Endothelial cell of umbilical vein (primary cell): Measurements from ENCODE around the gene NLRP4. TPM values are rescaled to one million over a fixed set of nuclear protein-coding genes. Genes with fewer than 3 reads are reported as not detected.

ENCODE experiments used
- BruUV-seq: library from RNA; stranded (reverse); fragments of 400-500 nt; replicated peaks from 2 replicates; lab custom pipeline; 2021; lab: Mats Ljungman, UMichigan
- CTCF ChIA-PET: fragments of 300-600, 350-600 bp; sonication (Branson Sonifier 250); formaldehyde crosslinking; loops from one replicate; lab custom pipeline; 2021; ENCODE audit warnings: antibody characterized with exemption, inconsistent platforms; lab: Charles Lee
- POLR2A ChIA-PET: fragments of 300-600, 350-600 bp; sonication (Branson Sonifier 250); formaldehyde crosslinking; loops from one replicate; lab custom pipeline; 2021; ENCODE audit warnings: antibody characterized with exemption, inconsistent platforms; lab: Charles Lee
- DNase-seq: peaks from one replicate; pipeline ENCODE4 v3.0.0-alpha.2; 2011; ENCODE audit warnings: low read depth, low spot score
- FAIRE-seq: peaks from 2 replicates; lab custom pipeline; 2011; peaks lifted over from hg19 to GRCh38; lab: Jason Lieb, UNC
- H2AFZ ChIP-seq: 2 replicates; pipeline ENCODE4 v1.6.0; 2012; ENCODE audit warnings: low read depth, low read length, control low read depth, inconsistent platforms
- H3K27ac ChIP-seq: 2 replicates; pipeline ENCODE4 v1.5.1; 2011; ENCODE audit warnings: low read depth, mild to moderate bottlenecking, control low read depth, low read length, moderate library complexity; ENCODE audit not compliant: insufficient read depth
- H3K27me3 ChIP-seq, 2 experiments: 2 replicates each; pipeline versions ENCODE4 v1.6.0 to v1.6.1; 2011; ENCODE audit warnings: low read length in 2 of 2, mixed read lengths in 1 of 2; ENCODE audit not compliant: control insufficient read depth in 2 of 2, insufficient read depth in 2 of 2
- H3K36me3 ChIP-seq, 2 experiments: 2 replicates in 1 of 2; 3 replicates in 1 of 2; pipeline ENCODE4 v1.5.1; 2011; ENCODE audit warnings: low read length in 2 of 2, mild to moderate bottlenecking in 1 of 2, moderate library complexity in 1 of 2; ENCODE audit not compliant: control insufficient read depth in 2 of 2, insufficient read depth in 2 of 2; ENCODE audit errors: extremely low read depth in 1 of 2
- H3K4me1 ChIP-seq: 3 replicates; pipeline ENCODE4 v1.5.1; 2011; ENCODE audit warnings: mild to moderate bottlenecking, low read length; ENCODE audit not compliant: control insufficient read depth, insufficient read depth; ENCODE audit errors: extremely low read depth
- H3K4me2 ChIP-seq: 2 replicates; pipeline ENCODE4 v1.6.1; 2011; ENCODE audit warnings: low read length, control low read depth, mixed read lengths; ENCODE audit not compliant: insufficient read depth
- H3K4me3 ChIP-seq, 3 experiments: fragments of 200-600 bp in 1 of 3; sonication (generic), shearing (Covaris generic) in 1 of 3; replicated peaks in 1 of 3; 2 replicates each; pipeline ENCODE4 v1.5.1; 2011 to 2016; ENCODE audit warnings: control low read depth in 3 of 3, low read length in 3 of 3, mild to moderate bottlenecking in 2 of 3, inconsistent platforms in 1 of 3, low read depth in 1 of 3, moderate library complexity in 1 of 3; ENCODE audit not compliant: insufficient read depth in 1 of 3
- H3K79me2 ChIP-seq: 2 replicates; pipeline ENCODE4 v1.6.0; 2012; ENCODE audit warnings: low read length, inconsistent platforms; ENCODE audit not compliant: control insufficient read depth, insufficient read depth
- H3K9ac ChIP-seq: replicated peaks from 2 replicates; pipeline ENCODE3; 2011; ENCODE audit warnings: low read length, control low read depth; ENCODE audit not compliant: insufficient read depth; ENCODE audit errors: extremely low read depth
- H3K9me1 ChIP-seq: replicated peaks from 3 replicates; pipeline ENCODE4 v1.6.0; 2011; ENCODE audit warnings: mild to moderate bottlenecking, low read length; ENCODE audit not compliant: control insufficient read depth, insufficient read depth; ENCODE audit errors: extremely low read depth
- H3K9me3 ChIP-seq: replicated peaks from 2 replicates; pipeline ENCODE4 v1.5.1; 2012; ENCODE audit warnings: low read length, inconsistent platforms; ENCODE audit not compliant: control insufficient read depth, insufficient read depth
- H4K20me1 ChIP-seq: replicated peaks from 2 replicates; pipeline ENCODE3; 2011; ENCODE audit warnings: mild to moderate bottlenecking, low read length; ENCODE audit not compliant: control insufficient read depth, insufficient read depth; ENCODE audit errors: extremely low read depth
- EZH2 ChIP-seq: IDR thresholded peaks from 2 replicates; pipeline ENCODE4 v1.6.1; 2012; ENCODE audit warnings: borderline replicate concordance, low read depth, mild to moderate bottlenecking, moderate library complexity, low read length, inconsistent platforms; ENCODE audit not compliant: severe bottlenecking
- FOS ChIP-seq: IDR thresholded peaks from 2 replicates; pipeline ENCODE4 v1.6.1; 2011; ENCODE audit warnings: mild to moderate bottlenecking, low read length, moderate library complexity, borderline replicate concordance; ENCODE audit not compliant: insufficient read depth
- GATA2 ChIP-seq: IDR thresholded peaks from 2 replicates; pipeline ENCODE4 v1.7.0; 2011; ENCODE audit warnings: low read depth, mild to moderate bottlenecking, moderate library complexity, mixed read lengths, low read length; ENCODE audit not compliant: insufficient read length, insufficient read depth
- JUN ChIP-seq: IDR thresholded peaks from 2 replicates; pipeline ENCODE4 v1.6.1; 2011; ENCODE audit warnings: borderline replicate concordance, low read depth; ENCODE audit not compliant: insufficient read length, insufficient read depth
- MYC ChIP-seq: IDR thresholded peaks from one replicate; pipeline ENCODE4 v1.6.1; 2011; ENCODE audit warnings: mild to moderate bottlenecking, low read depth, low read length
- POLR2A ChIP-seq: IDR thresholded peaks from 2 replicates; pipeline ENCODE4 v1.6.1; 2012; ENCODE audit warnings: low read depth, mild to moderate bottlenecking, control low read depth, low read length
- POLR2AphosphoS5 ChIP-seq: IDR thresholded peaks from 2 replicates; pipeline ENCODE4 v1.6.1; 2012; ENCODE audit warnings: low read depth, mild to moderate bottlenecking, control low read depth, low read length, moderate library complexity; ENCODE audit not compliant: insufficient read depth
- dilution Hi-C: fragments of 300-500 bp; cut with MboI; formaldehyde crosslinking; loops from one replicate; pipeline ENCODE4 v1.15.0; 2019; ENCODE audit warnings: low sequenced_read_pairs; ENCODE audit not compliant: extremely low pct_ligation_motif_present
- intact Hi-C: fragments of 100-400 bp; cut with micrococcal nuclease; formaldehyde crosslinking; loops from one replicate; pipeline ENCODE4 v1.10.0; 2022
- polyA plus RNA-seq, 4 experiments: library from polyadenylated mRNA; depleted of rRNA in 3 of 4; stranded (reverse) in 3 of 4; unstranded in 1 of 4; fragments of >200 nt; gene quantifications; 2 replicates each; pipeline versions ENCODE4 v1.2.1 to v1.2.3, GENCODE V29; 2011 to 2012; ENCODE audit warnings: missing spikeins in 1 of 4
- total RNA-seq: library from RNA; stranded (reverse); gene quantifications from 2 replicates; pipeline ENCODE4 v1.2.3, GENCODE V29; 2021
- TF ChIP-seq, protein P1 (sequence below), 2 donors: IDR thresholded peaks; 1 replicate in 1 of 2; 2 replicates in 1 of 2; pipeline ENCODE4 v1.5.1; 2011; ENCODE audit warnings: low read length in 2 of 2, mild to moderate bottlenecking in 2 of 2, moderate library complexity in 2 of 2, control low read depth in 1 of 2, inconsistent platforms in 1 of 2, low read depth in 1 of 2; ENCODE audit not compliant: insufficient read depth in 1 of 2; ENCODE audit errors: extremely low read depth in 1 of 2
- TF ChIP-seq, protein P2 (sequence below): IDR thresholded peaks from 2 replicates; pipeline ENCODE4 v1.6.1; 2011; ENCODE audit not compliant: insufficient read depth, insufficient read length

The NLRP4 gene
- total and polyA plus RNA-seq, 2 donors (not counting 3 experiments of a cell fraction or from before 2014, with no cell fraction given), result not detected

- FAIRE-seq, result no peak
- no peaks in the 10 kb centered on the region for H3K9me3 ChIP-seq
- POLR2A ChIA-PET, result no interaction called here
Observed at GRCh38 chr19:55855160-55855559, 18.8 kb downstream of the NLRP4 start.

More at GRCh38 chr19:55855160-55855559, 18.8 kb downstream of the NLRP4 start:
- no peak overlapping the region for H2AFZ ChIP-seq
- H3K4me3 ChIP-seq, result no peak overlapping the region
- H4K20me1 ChIP-seq, result no peaks in the 10 kb centered on the region
- TF ChIP-seq POLR2A, result no peak
- TF ChIP-seq POLR2AphosphoS5, result no peak
- no peak for TF ChIP-seq GATA2
- TF ChIP-seq, protein P1, sequence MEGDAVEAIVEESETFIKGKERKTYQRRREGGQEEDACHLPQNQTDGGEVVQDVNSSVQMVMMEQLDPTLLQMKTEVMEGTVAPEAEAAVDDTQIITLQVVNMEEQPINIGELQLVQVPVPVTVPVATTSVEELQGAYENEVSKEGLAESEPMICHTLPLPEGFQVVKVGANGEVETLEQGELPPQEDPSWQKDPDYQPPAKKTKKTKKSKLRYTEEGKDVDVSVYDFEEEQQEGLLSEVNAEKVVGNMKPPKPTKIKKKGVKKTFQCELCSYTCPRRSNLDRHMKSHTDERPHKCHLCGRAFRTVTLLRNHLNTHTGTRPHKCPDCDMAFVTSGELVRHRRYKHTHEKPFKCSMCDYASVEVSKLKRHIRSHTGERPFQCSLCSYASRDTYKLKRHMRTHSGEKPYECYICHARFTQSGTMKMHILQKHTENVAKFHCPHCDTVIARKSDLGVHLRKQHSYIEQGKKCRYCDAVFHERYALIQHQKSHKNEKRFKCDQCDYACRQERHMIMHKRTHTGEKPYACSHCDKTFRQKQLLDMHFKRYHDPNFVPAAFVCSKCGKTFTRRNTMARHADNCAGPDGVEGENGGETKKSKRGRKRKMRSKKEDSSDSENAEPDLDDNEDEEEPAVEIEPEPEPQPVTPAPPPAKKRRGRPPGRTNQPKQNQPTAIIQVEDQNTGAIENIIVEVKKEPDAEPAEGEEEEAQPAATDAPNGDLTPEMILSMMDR (IDR thresholded peaks at IDR 0.05; ENCODE audit: extremely low read depth in 1 of 2, insufficient read depth in 1 of 2, low read depth in 1 of 2, low read length in 2 of 2), result no peak
- no peak for TF ChIP-seq MYC
- TF ChIP-seq, protein P2, sequence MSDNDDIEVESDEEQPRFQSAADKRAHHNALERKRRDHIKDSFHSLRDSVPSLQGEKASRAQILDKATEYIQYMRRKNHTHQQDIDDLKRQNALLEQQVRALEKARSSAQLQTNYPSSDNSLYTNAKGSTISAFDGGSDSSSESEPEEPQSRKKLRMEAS, result no peak
- no peak for TF ChIP-seq EZH2
- TF ChIP-seq JUN, result no peak
- no peak for TF ChIP-seq FOS
- H3K27me3 ChIP-seq, result no peaks in the 10 kb centered on the region
- no peak overlapping the region for H3K9ac ChIP-seq
- no peaks in the 10 kb centered on the region for H3K79me2 ChIP-seq
- H3K36me3 ChIP-seq, result no peaks in the 10 kb centered on the region
- no peak overlapping the region for H3K4me2 ChIP-seq
- H3K27ac ChIP-seq, result no peak overlapping the region
- DNase-seq, result no peak
- CTCF ChIA-PET, result no interaction called here
- dilution Hi-C loops (no loop called here), intact Hi-C loops (no loop called here)
- no TSS peak for BruUV-seq
- H3K4me1 ChIP-seq, result no peaks in the 10 kb centered on the region
- H3K9me1 ChIP-seq, result no peaks in the 10 kb centered on the region
